NCI-H526 treated with DMSO at 0.1 percent for 48 hours (cell line): ENCODE measurements around the gene SYT14.

Source experiments
- DNase-seq: peaks from one replicate; lab custom pipeline; 2025; lab: John Stamatoyannopoulos, UW

The SYT14 gene

DNA sequence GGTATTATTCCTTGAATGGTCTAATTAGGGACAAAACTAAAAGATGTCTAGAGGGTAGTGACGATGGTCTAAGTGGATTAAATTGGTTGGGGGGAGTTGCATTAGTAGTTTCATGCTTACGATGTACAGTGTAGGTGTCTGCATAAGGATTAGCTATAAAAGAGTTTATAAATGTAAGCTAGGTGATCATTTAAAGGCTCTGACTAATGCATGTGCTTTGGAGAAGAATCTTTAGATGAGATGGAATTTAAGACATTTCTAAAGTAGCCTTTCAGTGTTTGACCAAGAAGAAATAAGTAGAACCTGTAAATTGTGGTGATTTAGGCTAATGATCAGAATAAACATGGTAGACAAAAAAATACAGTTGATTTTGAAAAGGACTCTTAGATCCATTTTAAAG is 7.4 kb downstream of the SYT14 start:
- no peak for DNase-seq

DNA sequence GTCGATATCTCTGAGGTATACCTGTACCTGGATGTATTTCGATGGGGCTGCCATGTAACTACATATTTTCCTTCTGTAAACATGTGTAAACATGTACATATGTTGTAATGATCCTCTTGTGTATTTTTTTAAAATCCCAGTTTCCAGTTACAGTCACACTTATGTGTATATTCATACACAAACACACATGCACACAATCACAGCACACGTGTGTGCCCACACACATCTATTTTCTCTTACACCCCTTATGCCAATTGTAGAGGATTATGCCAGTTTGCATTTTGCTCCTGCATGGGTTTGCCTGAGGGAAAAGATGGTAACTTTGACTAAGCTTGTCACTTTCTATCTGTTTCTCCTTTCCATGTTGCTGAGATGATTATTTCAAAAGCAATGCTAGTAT is 10.1 kb downstream of the SYT14 start:
- DNase-seq, result no peak

DNA sequence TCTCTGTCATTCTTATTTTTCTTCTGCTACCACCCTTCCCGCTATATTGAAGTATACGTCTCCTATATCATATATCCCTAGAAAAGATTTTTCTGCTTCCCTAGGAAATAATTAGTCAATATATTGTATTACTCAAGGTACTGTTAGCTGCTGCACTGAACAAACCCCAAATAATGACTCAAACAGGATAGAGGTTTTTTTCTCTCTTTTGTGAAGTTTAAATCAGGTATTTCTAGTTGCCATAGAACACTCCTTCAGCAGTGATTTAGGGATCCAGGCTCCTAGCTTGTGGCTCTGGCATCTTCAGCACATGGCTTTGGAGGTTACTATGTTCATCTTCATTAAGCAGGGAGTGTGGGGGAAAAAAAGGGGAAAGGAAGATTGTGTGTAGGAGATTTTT is 18.1 kb downstream of the SYT14 start:
- no peak for DNase-seq

DNA sequence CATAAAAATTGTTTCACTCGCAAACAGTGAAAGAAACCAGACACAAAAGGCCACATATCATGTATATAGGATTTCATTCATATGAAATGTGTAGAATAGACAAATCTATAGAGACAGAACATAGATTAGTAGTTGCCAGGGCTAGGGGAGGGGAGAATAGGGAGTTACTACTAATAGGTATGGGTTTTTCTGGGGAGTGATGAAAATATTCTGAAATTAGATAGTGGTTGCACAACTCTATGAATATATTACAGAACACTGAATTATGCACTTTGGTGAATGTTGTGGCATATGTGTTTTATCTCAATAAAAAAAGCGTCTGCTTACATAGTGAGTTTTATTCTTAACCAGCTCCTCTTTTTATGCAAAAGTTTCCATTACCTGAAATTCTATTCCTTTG is 21.6 kb downstream of the SYT14 start:
- no peak for DNase-seq

DNA sequence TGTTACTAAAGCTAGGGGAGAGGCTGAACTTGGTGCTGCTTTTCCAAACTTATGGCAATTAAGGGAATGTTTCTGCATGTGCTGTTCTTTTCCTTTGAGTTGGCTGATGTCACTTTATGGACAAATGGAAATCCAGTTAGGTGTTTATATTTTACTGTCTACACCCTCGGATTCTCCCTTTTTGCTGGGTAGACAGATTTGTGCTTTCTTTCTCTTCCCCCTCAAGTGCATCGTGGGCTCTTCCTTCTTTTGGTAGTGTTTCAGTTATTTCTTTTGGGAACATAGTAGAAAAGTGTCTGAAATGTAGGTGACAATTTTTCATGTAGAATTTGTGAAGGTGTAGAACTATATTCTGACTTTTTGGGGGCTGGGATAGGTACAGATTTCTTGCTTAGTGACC is 22.9 kb downstream of the SYT14 start:
- no peak for DNase-seq

DNA sequence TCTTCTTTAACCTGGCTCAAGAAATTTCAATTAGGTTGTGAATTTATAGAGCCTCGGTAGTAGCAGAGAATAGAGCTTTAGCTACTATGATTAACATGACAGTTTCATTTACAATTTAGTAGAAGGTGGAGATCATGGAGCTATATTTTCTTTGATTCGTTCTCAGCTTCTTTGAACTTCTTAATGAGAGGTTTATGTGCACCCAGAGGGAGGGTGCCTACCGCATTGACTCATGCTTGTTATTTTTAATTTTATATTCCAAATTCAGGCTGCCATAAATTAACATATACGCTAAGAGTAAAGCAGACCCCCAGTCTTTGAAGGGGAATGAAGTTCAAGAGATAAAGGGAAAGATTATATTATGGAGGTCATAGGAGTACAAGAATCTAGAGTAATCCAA is 24.4 kb downstream of the SYT14 start:
- DNase-seq, result no peak

DNA sequence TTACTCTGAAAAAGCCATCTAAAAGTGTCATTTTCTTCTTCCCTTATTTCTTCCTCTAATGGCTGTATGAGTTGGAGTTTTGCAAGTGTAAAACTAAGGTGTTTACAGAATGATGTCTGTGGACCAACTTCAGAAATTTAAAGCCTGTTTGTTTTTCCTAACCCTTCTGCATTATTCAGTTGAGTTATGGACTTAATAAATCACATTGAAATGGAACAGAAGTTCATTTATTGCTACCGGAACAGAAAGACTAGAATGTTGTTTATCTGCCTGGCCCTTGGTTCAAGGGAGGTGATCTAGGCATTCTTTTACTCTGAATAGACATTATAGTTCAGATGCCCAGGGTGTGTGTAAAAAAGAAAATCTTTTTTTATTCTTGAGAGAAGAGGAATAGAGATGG is 24.8 kb downstream of the SYT14 start:
- DNase-seq, result no peak

DNA sequence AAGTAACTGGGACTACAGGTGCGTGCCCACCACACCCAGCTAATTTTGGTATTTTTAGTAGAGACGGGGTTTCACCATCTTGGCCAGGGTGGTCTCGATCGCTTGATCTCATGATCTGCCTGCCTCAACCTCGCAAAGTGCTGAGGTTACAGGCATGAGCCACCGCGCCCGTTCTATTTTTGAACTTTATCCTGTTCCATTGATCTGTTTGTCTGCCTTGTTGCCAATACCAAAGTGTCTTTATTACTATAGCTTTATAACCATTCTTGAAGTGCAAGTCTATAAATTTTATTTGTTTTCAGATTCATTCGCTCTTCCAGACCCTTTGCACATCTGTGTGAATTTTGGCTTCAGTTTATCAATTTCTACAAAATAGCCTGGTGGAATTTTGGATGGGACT is 28.0 kb downstream of the SYT14 start:
- DNase-seq, result no peak

DNA sequence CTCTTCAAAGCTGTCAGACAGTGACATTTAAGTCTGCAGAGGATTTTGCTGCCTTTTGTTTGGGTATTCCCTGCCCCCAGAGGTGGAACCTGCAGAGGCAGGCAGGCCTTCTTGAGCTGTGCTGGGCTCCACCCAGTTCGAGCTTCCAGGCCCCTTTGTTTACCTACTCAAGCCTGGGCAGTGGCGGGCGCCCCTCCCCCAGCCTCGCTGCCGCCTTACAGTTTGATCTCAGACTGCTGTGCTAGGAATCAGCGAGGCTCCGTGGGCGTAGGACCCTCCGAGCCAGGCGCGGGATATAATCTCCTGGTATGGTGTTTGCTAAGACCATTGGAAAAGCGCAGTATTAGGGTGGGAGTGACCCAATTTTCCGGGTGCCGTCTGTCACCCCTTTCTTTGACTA is 40.7 kb downstream of the SYT14 start:
- DNase-seq, result peak; percentile 2

DNA sequence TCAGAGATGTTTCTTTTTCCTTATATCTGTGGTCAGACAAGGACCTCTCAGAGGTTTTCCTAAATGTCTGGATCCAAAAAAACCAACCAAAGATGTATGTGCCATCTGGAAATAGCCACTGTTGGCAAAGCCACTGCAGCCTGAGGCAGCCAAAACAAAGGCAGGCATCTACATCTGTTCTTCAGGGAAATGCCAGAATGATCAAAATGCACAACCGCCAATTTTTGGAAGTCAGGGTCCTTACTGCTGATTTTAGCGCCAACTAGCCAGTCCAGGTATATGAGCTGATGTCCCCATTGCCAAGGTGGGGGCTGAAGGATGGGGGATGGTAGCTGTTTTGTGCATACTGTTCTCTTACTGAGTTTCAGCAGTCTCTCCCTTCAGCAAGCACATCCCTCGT is 45.9 kb downstream of the SYT14 start:
- DNase-seq, result no peak

DNA sequence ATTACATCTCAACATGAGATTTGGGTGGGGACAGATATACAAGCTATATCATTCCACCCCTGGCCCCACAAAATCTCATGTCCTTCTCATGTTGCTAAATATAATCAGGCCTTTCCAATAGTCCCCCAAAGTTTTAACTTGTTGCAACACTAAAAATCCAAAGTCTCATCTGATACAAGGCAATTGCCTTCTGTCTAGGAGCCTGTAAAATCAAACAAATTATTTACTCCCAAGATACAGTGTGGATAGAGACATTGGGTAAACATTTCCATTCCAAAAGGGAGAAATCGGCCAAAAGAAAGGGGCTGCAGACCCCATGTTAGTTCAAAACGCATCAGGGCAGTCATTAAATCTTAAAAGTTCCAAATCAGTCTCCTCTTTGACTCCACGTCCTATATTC is 47.0 kb downstream of the SYT14 start:
- no peak for DNase-seq

DNA sequence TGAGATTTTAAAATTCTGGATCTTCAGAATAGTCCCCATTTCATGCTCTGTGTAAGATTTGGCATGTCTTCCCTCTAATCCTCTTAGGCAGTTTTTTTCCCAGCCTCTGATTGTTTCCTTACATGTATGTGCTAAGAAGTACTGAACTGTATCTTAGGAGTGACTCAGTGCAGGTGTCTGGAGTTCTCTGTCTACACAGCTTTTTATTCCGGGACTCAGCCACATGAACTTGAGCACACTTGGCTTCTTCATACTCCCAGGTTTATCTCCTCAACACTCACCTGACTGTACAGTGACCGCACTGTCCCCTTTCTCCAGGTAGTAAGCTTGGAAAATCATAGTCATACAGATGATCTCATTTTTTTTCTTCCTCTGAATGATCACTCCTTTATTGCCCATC is 50.7 kb downstream of the SYT14 start:
- DNase-seq, result no peak

DNA sequence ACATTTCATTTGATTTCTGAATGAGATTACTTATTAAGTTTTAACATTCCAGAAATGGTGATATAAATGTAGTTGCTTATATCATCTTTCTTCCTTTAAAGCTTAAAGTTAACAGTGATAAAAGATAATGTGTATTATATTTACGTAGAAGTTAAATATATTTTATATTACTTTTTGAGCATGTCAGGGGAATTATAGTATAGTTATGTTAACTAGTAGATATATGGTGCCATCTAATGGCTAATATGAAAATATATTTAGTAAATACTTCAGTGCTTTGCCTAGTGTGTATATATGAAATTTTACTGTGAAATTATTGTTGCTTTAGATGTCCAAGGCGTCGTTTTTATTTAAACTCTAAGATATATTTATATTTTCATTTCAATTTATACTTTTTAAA is 51.5 kb downstream of the SYT14 start:
- DNase-seq, result no peak

DNA sequence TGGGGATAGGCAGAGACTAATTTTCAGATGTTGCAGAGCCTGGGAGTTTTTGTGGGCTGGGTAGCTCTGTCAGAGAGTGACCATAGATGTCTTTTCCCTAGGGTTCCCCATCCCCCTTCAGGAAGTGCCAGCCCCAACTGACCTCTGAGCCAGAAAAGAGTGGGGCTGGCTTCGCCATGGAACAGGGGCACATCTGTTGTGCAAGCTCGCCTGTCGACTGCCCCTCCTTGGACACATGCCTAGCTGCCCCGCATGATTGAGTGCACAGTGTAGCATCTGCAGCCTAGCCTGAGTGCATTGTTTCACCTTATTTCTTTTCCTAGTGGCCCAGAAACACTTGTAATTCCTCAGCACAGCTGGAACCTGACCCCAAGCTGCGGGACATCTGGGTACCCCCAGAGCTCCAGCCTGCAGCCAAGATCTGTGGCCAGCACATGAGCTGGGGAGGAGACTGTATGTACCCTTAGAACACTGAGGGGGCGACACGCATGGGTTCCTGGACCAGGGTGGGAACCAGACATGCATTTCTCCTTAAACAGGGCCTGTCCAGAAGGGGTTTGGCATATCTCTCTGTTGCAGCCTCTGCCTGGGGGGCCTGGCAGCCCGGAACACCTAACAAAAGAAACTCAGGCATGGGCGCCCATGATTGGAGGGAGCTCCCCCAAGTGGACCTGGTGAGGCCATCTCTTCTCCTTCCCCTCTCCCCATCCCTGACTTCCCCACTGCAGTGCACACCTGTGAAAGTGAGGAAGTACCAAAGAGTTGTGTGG is 55.2 kb downstream of the SYT14 start:
- DNase-seq, result no peak

DNA sequence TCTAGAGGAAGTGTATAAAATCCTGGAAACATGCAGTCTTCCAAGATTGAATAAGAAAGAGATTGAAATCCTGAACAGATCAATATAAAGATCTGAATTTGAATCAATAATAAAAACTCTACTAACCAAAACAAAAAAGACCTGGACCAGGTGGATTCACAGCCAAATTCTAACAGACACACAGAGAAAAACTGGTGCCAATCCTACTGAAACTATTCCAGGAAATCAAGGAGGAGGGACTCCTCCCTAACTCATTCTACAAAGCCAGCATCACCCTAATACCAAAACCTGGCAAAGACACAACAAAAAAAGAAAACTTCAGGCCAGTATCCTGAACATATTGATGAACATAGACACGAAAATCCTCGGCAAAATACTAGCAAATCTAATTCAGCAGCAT is 58.3 kb downstream of the SYT14 start:
- no peak for DNase-seq

DNA sequence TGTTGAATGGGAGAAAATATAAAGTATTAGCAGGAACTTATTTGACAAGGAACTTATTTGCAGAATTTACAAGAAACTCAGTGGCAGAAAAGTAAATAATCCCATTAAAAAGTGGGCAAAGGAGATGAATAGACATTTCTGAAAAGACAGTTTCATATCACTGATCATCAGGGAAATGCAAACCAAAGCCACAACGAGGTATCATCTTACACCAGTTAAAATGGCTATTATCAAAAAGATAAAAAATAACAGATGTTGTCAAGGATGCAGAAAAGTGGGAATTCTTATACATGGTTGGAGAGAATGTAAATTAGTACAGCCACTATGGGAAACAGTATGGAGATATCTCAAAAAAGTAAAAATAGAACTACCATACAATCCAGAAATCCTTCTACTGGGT is 61.0 kb downstream of the SYT14 start:
- no peak for DNase-seq

DNA sequence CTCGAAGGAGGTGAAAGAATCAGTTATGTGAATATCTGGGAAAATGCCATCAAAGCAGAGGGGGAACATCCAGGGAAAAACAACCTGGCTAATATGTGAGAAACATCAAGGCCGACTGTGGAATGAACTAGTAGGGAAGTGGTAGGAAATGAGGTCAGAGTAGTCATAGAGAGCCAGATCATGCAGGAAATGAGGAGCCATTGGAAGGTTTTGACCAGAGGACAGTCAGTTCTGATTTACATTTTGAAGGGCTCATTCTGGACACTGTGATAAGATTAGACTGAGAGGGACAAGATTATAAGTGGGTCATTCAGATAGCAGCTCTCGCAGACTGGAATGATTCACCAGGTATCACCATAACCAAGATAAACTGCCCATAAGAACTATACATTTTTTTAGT is 63.7 kb downstream of the SYT14 start:
- no peak for DNase-seq

DNA sequence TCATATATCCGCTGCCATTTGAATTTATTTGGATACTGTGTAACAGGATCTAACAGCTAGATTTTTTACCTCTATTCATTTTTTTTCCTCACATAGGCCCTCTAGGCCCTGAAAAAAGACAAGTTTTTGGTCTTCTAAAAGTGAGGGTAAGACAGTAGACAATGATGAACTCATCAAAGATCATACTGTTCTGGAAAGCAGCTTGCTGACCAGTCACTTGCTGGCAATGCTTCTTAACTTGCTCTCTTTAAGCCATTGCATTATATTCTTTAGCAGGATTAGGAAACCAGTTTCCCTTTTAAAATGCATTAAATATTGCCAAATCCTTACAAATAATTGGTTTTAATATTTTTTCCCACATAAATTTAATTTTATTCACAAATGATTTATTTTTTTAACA is 65.5 kb downstream of the SYT14 start:
- no peak for DNase-seq

DNA sequence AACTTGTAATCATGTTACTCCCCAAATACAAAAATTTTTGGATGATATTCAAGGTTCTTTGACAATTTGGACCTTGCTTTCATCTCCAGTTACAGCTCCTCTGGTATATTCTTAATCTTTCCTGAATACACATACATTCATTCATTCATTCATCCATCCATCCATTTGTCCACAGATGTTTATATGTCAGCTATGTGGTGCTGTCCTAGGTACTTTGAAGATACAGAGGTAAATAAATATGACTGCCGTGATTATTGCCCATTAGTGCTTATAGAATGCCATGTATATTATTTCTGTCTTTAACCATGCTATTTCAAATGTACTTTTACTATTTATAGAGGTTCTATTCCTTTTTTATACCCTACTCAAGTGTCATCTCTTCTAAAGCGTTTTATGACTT is 72.1 kb downstream of the SYT14 start:
- DNase-seq, result no peak

DNA sequence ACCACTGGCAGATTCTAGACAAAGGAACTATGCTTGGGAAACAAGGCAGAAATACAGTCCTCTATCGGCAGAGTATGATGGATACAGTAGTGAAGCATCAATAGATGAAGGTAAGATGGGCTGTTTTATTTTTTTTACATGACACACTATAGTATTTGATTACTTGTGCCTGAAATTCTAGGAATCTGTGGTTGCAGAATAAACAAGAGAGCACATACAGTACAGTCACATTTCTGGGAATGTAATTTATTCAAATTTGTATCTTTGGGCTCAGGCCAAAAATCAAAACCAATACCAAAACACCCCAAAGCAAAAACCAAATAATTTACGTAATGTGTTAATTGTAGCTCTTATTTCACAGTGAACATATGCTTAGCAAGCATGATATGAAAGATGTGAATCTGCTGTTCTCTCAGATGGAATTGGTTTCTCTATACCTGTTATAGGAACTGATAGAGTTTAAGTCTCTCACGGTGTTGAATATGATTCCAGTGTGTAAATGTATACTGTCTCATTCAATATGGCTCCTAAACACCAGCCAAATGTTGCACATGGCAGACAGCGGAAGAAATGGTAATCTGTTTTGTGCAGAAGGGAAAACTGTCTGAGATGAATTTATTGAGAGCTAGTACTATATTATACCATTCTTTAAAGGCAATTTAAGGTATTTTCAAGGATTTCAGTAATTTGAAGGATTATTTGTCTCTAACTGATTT is 83.3 kb downstream of the SYT14 start:
- DNase-seq, result no peak

DNA sequence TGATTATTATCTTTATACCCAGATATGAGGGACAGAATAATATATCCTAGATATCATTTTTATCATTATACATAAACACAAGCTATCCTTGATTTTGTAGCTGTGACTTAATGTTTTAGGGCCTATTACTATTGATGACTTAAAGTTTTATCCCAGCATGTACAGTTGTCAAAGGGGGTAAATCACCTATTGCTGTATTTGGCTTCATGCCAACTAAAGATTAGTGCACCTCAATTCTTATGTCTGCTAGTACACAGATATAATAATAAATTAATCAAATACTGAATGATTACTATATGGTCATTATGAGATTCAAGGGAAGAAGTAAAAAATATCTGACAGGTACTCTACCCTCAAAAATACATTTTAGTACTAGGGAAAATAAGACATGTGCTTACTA is 84.0 kb downstream of the SYT14 start:
- no peak for DNase-seq

DNA sequence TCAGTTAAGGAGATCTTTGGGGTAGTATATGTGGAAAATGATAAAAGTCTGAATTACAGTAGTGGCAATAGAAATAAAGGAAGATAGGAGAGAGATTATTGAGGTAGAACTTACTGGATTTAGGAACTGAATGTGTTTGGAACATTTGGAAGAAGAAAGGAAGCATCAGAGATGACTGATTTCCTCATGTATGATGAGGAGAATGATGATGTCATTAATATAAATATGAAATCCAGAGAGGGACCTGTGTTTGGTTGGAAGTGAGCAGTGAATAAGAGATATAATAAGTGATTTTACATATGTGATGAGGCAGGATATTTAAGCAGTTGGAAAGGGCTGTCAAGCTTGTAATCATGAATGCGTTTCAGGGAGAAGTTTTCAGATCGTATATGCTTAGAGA is 86.3 kb downstream of the SYT14 start:
- DNase-seq, result no peak

DNA sequence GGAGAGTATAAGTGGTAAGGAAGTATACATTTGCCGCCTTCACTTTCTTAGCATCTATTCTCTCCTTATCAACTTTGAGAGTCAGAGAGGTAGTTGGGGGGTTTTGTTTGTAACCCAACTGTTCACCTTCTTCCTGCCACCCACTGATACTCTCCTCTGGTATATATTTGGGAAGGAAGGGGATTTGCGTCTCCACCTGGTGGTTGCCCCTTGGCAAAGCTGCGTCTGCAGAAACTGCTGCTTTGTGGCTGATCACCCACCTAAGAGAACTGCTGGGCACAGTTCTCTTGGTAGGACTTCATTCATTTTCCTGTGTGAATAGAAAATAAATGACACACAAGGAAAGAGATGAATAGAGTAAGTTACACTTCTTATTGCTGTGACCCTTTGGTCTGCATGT is 87.0 kb downstream of the SYT14 start:
- no peak for DNase-seq

DNA sequence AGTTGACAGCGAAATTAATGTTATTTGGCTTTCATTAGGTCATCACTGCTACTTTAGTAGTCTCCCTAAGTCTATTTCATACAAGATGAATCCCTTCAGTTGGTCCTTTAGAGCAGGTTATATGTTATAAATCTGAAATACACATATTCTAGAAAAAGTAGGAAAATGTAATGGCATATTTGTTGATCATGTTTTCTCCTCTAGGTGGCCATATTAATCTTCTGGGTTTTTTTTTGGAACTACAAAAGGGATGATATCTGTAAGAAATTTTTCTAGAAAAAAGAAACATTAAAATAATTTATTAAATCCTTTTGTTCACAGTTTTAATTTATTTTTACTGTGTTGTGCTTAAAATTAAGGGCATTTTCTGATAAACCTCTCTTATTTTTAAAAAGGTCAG is 87.9 kb downstream of the SYT14 start:
- DNase-seq, result no peak
